ENCODE results near the gene IFT57.
"Not testable (repeated sequence)": the region's sequence is repeated elsewhere in the genome, so short reads cannot be mapped to it uniquely, and the experiment has no call there.

- not testable (repeated sequence) for TF ChIP-seq CTCF, POLR2AphosphoS5 (IDR thresholded peaks at IDR 0.05)
Observed at GRCh38 chr3:108264534-108265298, 42.5 kb upstream of the IFT57 start.

Measured in transverse colon (tissue), 4 donors.